Left ventricle myocardium inferior (tissue), 1 donor: ENCODE data around the gene ZNF394. TPM values are rescaled to one million over a fixed set of nuclear protein-coding genes. Genes with fewer than 3 reads are reported as not detected.

ENCODE experiments used
- DNase-seq: peaks from one replicate; pipeline ENCODE4 v3.0.0-alpha.2; 2020
- H3K27ac ChIP-seq: fragments of 200-600 bp; replicated peaks from 2 replicates; pipeline ENCODE4 v1.8.0; 2021
- H3K27me3 ChIP-seq: fragments of 200-600 bp; 2 replicates; pipeline ENCODE4 v1.8.0; 2021; ENCODE audit warnings: low read depth
- H3K36me3 ChIP-seq: fragments of 200-600 bp; 2 replicates; pipeline ENCODE4 v1.8.0; 2021
- H3K4me1 ChIP-seq: fragments of 200-600 bp; 2 replicates; pipeline ENCODE4 v1.8.0; 2021
- H3K4me3 ChIP-seq: fragments of 200-600 bp; 2 replicates; pipeline ENCODE4 v1.8.0; 2021; ENCODE audit warnings: mild to moderate bottlenecking, moderate library complexity
- H3K9me3 ChIP-seq: fragments of 200-600 bp; replicated peaks from 2 replicates; pipeline ENCODE4 v1.8.0; 2021
- CTCF ChIP-seq: fragments of 200-600 bp; IDR thresholded peaks from 2 replicates; pipeline ENCODE4 v1.8.0; 2021; ENCODE audit warnings: antibody characterized with exemption, mild to moderate bottlenecking, borderline replicate concordance
- intact Hi-C: fragments of 100-400 bp; cut with micrococcal nuclease; formaldehyde crosslinking; loops from one replicate; pipeline ENCODE4 v1.11.0; 2022
- total RNA-seq: library from RNA; stranded (reverse); fragmentation: NEBNext Ultra II Directional; extraction: Animal tissue kit (Norgen Biotek cat#: 25700); gene quantifications from one replicate; pipeline ENCODE4 v1.2.1, GENCODE V29; 2021
- donor health status: DM: no; HTN: yes; CAD: no; lungs with severe emphysema.

Gene ZNF394
- total RNA-seq, 1 donor from 2014 or later: 15.6 TPM

GRCh38 chr7:99448855-99449254, 51.2 kb downstream of the ZNF394 start:
- Histone ChIP-seq H3K27me3 (no peaks in the 10 kb centered on the region), H3K9me3 (no peaks in the 10 kb centered on the region), H3K4me1 (peaks cover 24% of the 10 kb centered on the region), H3K27ac (no peak overlapping the region), H3K36me3 (peaks cover 88% of the 10 kb centered on the region), H3K4me3 (no peak overlapping the region)
- no peak for TF ChIP-seq CTCF
- no peak for DNase-seq
- intact Hi-C loops: no loop called here

GRCh38 chr7:99447943-99448342, 52.1 kb downstream of the ZNF394 start:
- no peak for TF ChIP-seq CTCF
- no peak overlapping the region for H3K27ac ChIP-seq
- peaks cover 91% of the 10 kb centered on the region for H3K36me3 ChIP-seq
- intact Hi-C loops: no loop called here
- no peak overlapping the region for H3K4me3 ChIP-seq
- no peaks in the 10 kb centered on the region for H3K27me3 ChIP-seq
- DNase-seq: no peak
- no peaks in the 10 kb centered on the region for H3K9me3 ChIP-seq
- H3K4me1 ChIP-seq: peaks cover 24% of the 10 kb centered on the region

- Histone ChIP-seq H3K4me3 (no peak overlapping the region), H3K4me1 (peaks cover 8% of the 10 kb centered on the region), H3K27ac (no peak overlapping the region), H3K9me3 (no peaks in the 10 kb centered on the region), H3K36me3 (peaks cover 80% of the 10 kb centered on the region), H3K27me3 (no peaks in the 10 kb centered on the region)
- intact Hi-C loops: no loop called here
- TF ChIP-seq CTCF: no peak
- DNase-seq: no peak
These were observed 54.0 kb downstream of the ZNF394 start for GRCh38 chr7:99446096-99446495.

Other genes starting within 250 kb of the ZNF394 start
- gene MYH16, start 227.4 kb downstream of the ZNF394 start, total RNA-seq: not detected
- 131 TPM for gene ARPC1A, start 174.4 kb downstream of the ZNF394 start, total RNA-seq
- 33.6 TPM for gene ARPC1B, start 125.6 kb downstream of the ZNF394 start, total RNA-seq
- 93.2 TPM for gene PDAP1, start 91.7 kb downstream of the ZNF394 start, total RNA-seq
- gene BUD31, start 91.3 kb downstream of the ZNF394 start, total RNA-seq: 43.9 TPM
- 4.3 TPM for gene PTCD1, start 61.5 kb downstream of the ZNF394 start, total RNA-seq
- 17.9 TPM for gene CPSF4, start 61.3 kb downstream of the ZNF394 start, total RNA-seq
- gene ATP5MF, start 34.1 kb downstream of the ZNF394 start, total RNA-seq: 834 TPM
- 3.3 TPM for gene ZNF789, start 27.4 kb downstream of the ZNF394 start, total RNA-seq
- gene ZKSCAN5, start 4.4 kb upstream of the ZNF394 start, total RNA-seq: 6.0 TPM
- 6.4 TPM for gene FAM200A, start 51.8 kb upstream of the ZNF394 start, total RNA-seq
- 26.1 TPM for gene ZNF655, start 58.4 kb upstream of the ZNF394 start, total RNA-seq
- gene TMEM225B, start 98.0 kb upstream of the ZNF394 start, total RNA-seq: not detected
- gene ZSCAN25, start 116.7 kb upstream of the ZNF394 start, total RNA-seq: 9.0 TPM
- gene CYP3A5, start 179.7 kb upstream of the ZNF394 start, total RNA-seq: not detected
- gene CYP3A7, start 234.9 kb upstream of the ZNF394 start, total RNA-seq: not detected